ENCODE results near the gene UNC80. TPM values are rescaled to one million over a fixed set of nuclear protein-coding genes. Genes with fewer than 3 reads are reported as not detected.

UNC80 gene
- total and polyA plus RNA-seq, 2 donors (not counting 3 experiments of a cell fraction or from before 2014, with no cell fraction given): not detected

DNA sequence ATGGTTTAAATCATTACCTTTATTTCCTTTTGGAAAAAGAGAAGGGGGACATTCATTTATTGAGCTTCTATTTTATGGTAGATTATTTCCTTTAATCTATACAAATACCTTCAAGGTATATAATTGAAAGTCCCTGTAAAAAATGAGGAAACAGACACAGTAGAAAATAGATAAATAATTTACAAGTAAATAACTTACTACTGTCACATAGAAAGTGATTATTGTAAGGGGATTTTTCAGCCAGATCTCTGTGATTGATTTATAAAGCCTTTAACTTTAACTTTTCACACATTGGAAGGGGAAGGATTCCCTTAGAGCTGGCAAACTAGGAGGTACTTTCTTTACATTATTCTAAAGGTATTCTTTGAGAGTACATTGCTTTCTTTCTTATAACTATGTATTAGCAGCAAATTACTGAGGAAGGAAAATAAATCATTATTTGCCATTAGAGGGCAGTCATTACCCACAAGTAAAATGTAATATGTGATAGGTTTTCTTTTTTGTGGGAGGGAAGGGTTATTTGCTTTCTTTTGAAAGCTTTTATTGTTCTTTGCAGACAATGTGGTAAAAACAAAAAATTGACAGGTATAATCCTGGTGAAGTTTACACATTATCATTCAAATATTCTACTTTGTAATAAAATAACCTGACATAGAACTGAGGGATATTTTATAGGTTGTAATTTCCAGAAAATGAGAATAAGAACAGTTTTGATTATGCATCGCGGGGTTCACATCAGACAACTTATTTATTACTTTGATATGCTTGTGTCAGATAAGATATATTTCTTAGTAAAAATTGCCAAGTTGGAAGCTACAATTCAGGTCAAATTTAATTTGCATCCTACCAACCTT lies 206.0 kb downstream of the UNC80 start:
- intact Hi-C loops (cut with micrococcal nuclease): loop anchor here (1.0 to 2.0 kb wide), 4 partner anchors 95 to 423 kb away; no protein-coding TSS in a partner anchor
- Histone ChIP-seq H3K4me2 (ENCODE audit: insufficient read depth, low read length) (no peak overlapping the region), H3K27ac (ENCODE audit: insufficient read depth, low read depth, low read length) (no peak overlapping the region), H3K4me1 (ENCODE audit: control insufficient read depth, extremely low read depth, insufficient read depth, low read length) (no peaks in the 10 kb centered on the region), H3K9ac (replicated peaks; ENCODE audit: extremely low read depth, insufficient read depth, low read length) (no peak overlapping the region), H3K79me2 (ENCODE audit: control insufficient read depth, insufficient read depth, low read length) (no peaks in the 10 kb centered on the region), H3K4me3 (replicated peaks in 1 of 3; ENCODE audit: insufficient read depth in 1 of 3, low read depth in 1 of 3, low read length in 3 of 3) (no peak overlapping the region), H3K36me3 (ENCODE audit: control insufficient read depth in 2 of 2, extremely low read depth in 1 of 2, insufficient read depth in 2 of 2, low read length in 2 of 2) (no peaks in the 10 kb centered on the region), H3K27me3 (ENCODE audit: control insufficient read depth in 2 of 2, insufficient read depth in 2 of 2, low read length in 2 of 2) (peaks cover 2 to 6% of the 10 kb centered on the region in 2 experiments), H3K9me1 (replicated peaks; ENCODE audit: control insufficient read depth, extremely low read depth, insufficient read depth, low read length) (no peaks in the 10 kb centered on the region), H3K9me3 (replicated peaks; ENCODE audit: control insufficient read depth, insufficient read depth, low read length) (no peaks in the 10 kb centered on the region), H4K20me1 (replicated peaks; ENCODE audit: control insufficient read depth, extremely low read depth, insufficient read depth, low read length) (no peaks in the 10 kb centered on the region), H2AFZ (ENCODE audit: low read depth, low read length) (no peak overlapping the region)
- TF ChIP-seq, protein P1, sequence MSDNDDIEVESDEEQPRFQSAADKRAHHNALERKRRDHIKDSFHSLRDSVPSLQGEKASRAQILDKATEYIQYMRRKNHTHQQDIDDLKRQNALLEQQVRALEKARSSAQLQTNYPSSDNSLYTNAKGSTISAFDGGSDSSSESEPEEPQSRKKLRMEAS (IDR thresholded peaks at IDR 0.05; ENCODE audit: insufficient read depth, insufficient read length): no peak
- TF ChIP-seq, protein P2, sequence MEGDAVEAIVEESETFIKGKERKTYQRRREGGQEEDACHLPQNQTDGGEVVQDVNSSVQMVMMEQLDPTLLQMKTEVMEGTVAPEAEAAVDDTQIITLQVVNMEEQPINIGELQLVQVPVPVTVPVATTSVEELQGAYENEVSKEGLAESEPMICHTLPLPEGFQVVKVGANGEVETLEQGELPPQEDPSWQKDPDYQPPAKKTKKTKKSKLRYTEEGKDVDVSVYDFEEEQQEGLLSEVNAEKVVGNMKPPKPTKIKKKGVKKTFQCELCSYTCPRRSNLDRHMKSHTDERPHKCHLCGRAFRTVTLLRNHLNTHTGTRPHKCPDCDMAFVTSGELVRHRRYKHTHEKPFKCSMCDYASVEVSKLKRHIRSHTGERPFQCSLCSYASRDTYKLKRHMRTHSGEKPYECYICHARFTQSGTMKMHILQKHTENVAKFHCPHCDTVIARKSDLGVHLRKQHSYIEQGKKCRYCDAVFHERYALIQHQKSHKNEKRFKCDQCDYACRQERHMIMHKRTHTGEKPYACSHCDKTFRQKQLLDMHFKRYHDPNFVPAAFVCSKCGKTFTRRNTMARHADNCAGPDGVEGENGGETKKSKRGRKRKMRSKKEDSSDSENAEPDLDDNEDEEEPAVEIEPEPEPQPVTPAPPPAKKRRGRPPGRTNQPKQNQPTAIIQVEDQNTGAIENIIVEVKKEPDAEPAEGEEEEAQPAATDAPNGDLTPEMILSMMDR (IDR thresholded peaks at IDR 0.05; ENCODE audit: extremely low read depth in 1 of 2, insufficient read depth in 1 of 2, low read depth in 1 of 2, low read length in 2 of 2): peak in 1 of 2 donors; percentile 9
- FAIRE-seq (no peak), DNase-seq (ENCODE audit: low read depth, low spot score) (peak; percentile 60)
- ChIA-PET POLR2A (no interaction called here), CTCF (interaction anchor here (0.7 to 10.4 kb wide), 14 partner anchors 10 to 1058 kb away, joined by 3 to 169 read pairs (median 6); no protein-coding TSS in a partner anchor)
- no TSS peak for BruUV-seq (replicated peaks)
- dilution Hi-C loops (cut with MboI; ENCODE audit: extremely low pct_ligation_motif_present, low sequenced_read_pairs): no loop called here

DNA sequence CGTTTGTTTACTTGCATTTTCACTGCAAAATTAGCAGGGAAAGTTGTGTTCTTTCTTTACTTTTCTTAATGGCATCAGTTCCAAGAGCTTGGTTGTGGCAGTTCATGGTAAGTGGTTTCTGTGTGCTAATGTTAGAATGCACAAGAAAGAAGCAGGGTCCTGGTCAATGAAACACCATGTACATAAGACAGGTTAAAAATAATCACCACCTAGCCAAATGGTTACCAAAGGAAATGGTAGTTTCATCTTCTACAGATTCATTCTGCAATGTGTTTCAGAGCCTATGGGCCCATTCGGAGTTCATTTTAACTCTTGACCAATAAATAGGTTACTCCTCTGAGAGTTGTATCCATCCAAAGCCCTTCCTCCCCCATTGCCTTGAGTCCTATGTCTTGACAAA lies 212.7 kb downstream of the UNC80 start:
- TF ChIP-seq, protein P1 (IDR thresholded peaks at IDR 0.05; ENCODE audit: insufficient read depth, insufficient read length): no peak
- TF ChIP-seq POLR2AphosphoS5 (IDR thresholded peaks at IDR 0.05; ENCODE audit: insufficient read depth, low read depth, low read length): no peak
- TF ChIP-seq FOS (IDR thresholded peaks at IDR 0.05; ENCODE audit: borderline replicate concordance, insufficient read depth, low read length): no peak
- no peak for TF ChIP-seq MYC (IDR thresholded peaks at IDR 0.05; ENCODE audit: low read depth, low read length)
- TF ChIP-seq POLR2A (IDR thresholded peaks at IDR 0.05; ENCODE audit: low read depth, low read length): no peak
- TF ChIP-seq, protein P2 (IDR thresholded peaks at IDR 0.05; ENCODE audit: extremely low read depth in 1 of 2, insufficient read depth in 1 of 2, low read depth in 1 of 2, low read length in 2 of 2): no peak
- no peak for TF ChIP-seq GATA2 (IDR thresholded peaks at IDR 0.05; ENCODE audit: insufficient read depth, insufficient read length, low read depth, low read length)
- TF ChIP-seq EZH2 (IDR thresholded peaks at IDR 0.05; ENCODE audit: borderline replicate concordance, low read depth, low read length, severe bottlenecking): no peak
- TF ChIP-seq JUN (IDR thresholded peaks at IDR 0.05; ENCODE audit: borderline replicate concordance, insufficient read depth, insufficient read length, low read depth): no peak
- DNase-seq (ENCODE audit: low read depth, low spot score) (no peak), FAIRE-seq (no peak)
- ChIA-PET CTCF (interaction anchor here (1.1 to 2.2 kb wide), 2 partner anchors 8 to 214 kb away, joined by 3 to 13 read pairs; no protein-coding TSS in a partner anchor), POLR2A (no interaction called here)
- no TSS peak for BruUV-seq (replicated peaks)
- no peak overlapping the region for H2AFZ ChIP-seq (ENCODE audit: low read depth, low read length)
- H3K27me3 ChIP-seq (ENCODE audit: control insufficient read depth in 2 of 2, insufficient read depth in 2 of 2, low read length in 2 of 2): peaks cover 5 to 9% of the 10 kb centered on the region in 2 experiments
- no peak overlapping the region for H3K27ac ChIP-seq (ENCODE audit: insufficient read depth, low read depth, low read length)
- no peaks in the 10 kb centered on the region for H3K9me1 ChIP-seq (replicated peaks; ENCODE audit: control insufficient read depth, extremely low read depth, insufficient read depth, low read length)
- dilution Hi-C loops (cut with MboI; ENCODE audit: extremely low pct_ligation_motif_present, low sequenced_read_pairs): no loop called here
- no peaks in the 10 kb centered on the region for H3K36me3 ChIP-seq (ENCODE audit: control insufficient read depth in 2 of 2, extremely low read depth in 1 of 2, insufficient read depth in 2 of 2, low read length in 2 of 2)
- no peaks in the 10 kb centered on the region for H3K4me1 ChIP-seq (ENCODE audit: control insufficient read depth, extremely low read depth, insufficient read depth, low read length)
- no peak overlapping the region for H3K4me3 ChIP-seq (replicated peaks in 1 of 3; ENCODE audit: insufficient read depth in 1 of 3, low read depth in 1 of 3, low read length in 3 of 3)
- no peak overlapping the region for H3K9ac ChIP-seq (replicated peaks; ENCODE audit: extremely low read depth, insufficient read depth, low read length)
- H3K4me2 ChIP-seq (ENCODE audit: insufficient read depth, low read length): no peak overlapping the region
- H3K79me2 ChIP-seq (ENCODE audit: control insufficient read depth, insufficient read depth, low read length): no peaks in the 10 kb centered on the region
- H4K20me1 ChIP-seq (replicated peaks; ENCODE audit: control insufficient read depth, extremely low read depth, insufficient read depth, low read length): no peaks in the 10 kb centered on the region
- intact Hi-C loops (cut with micrococcal nuclease): no loop called here
- no peaks in the 10 kb centered on the region for H3K9me3 ChIP-seq (replicated peaks; ENCODE audit: control insufficient read depth, insufficient read depth, low read length)

Measured in endothelial cell of umbilical vein (primary cell).